HFFc6 (cell line): ENCODE results near the gene EML6. TPM values are rescaled to one million over a fixed set of nuclear protein-coding genes. Genes with fewer than 3 reads are reported as not detected.
"Not testable (repeated sequence)": the region's sequence is repeated elsewhere in the genome, so short reads cannot be mapped to it uniquely, and the experiment has no call there.

Source experiments
- DNase-seq: peaks from one replicate; pipeline ENCODE4 v3.0.0-alpha.2; 2018
- H3K27ac Mint-ChIP-seq: 2 replicates; pipeline ENCODE4 v1.8.0; 2020; ENCODE audit warnings: mild to moderate bottlenecking, mixed read lengths
- H3K27me3 Mint-ChIP-seq: 2 replicates; pipeline ENCODE4 v1.8.0; 2021; ENCODE audit warnings: mild to moderate bottlenecking, moderate library complexity, mixed read lengths; ENCODE audit not compliant: insufficient read depth
- H3K36me3 Mint-ChIP-seq: 2 replicates; pipeline ENCODE4 v1.8.0; 2021; ENCODE audit warnings: low read depth, mixed read lengths
- H3K4me1 Mint-ChIP-seq: 2 replicates; pipeline ENCODE4 v1.8.0; 2020; ENCODE audit warnings: low read depth, mixed read lengths
- H3K4me3 Mint-ChIP-seq: 2 replicates; pipeline ENCODE4 v1.8.0; 2020; ENCODE audit warnings: mild to moderate bottlenecking, moderate library complexity, mixed read lengths
- H3K9me3 Mint-ChIP-seq: 2 replicates; pipeline ENCODE4 v1.8.0; 2020; ENCODE audit warnings: mild to moderate bottlenecking, mixed read lengths
- CTCF ChIP-seq: fragments of 200-600 bp; sonication (generic); IDR thresholded peaks from 2 replicates; pipeline ENCODE4 v1.5.0; 2021; ENCODE audit warnings: antibody characterized with exemption, mild to moderate bottlenecking
- total RNA-seq, 6 experiments: library from RNA; stranded (reverse); fragmentation: NEBNext Ultra II Directional; extraction: Animal tissue kit (Norgen Biotek cat#: 25700); gene quantifications; 2 replicates in 1 of 6; 3 replicates in 5 of 6; pipeline ENCODE4 v1.2.3, GENCODE V29; 2021

EML6 gene
- total RNA-seq, 6 experiments from 2014 or later: 0.05 to 0.37 (median 0.25) TPM

- H3K9me3 Mint-ChIP-seq: no peaks in the 10 kb centered on the region
- no peak overlapping the region for H3K27ac Mint-ChIP-seq
- H3K4me3 Mint-ChIP-seq: no peak overlapping the region
- H3K36me3 Mint-ChIP-seq: no peaks in the 10 kb centered on the region
- H3K27me3 Mint-ChIP-seq: peaks cover 9% of the 10 kb centered on the region
- no peak for DNase-seq
- TF ChIP-seq CTCF: no peak
- H3K4me1 Mint-ChIP-seq: peaks cover 6% of the 10 kb centered on the region; the same call in 1 of the 2 replicates
These were observed 116.2 kb downstream of the EML6 start for GRCh38 chr2:54839461-54840255.

- TF ChIP-seq CTCF: no peak
- Mint-ChIP-seq H3K27me3 (peaks cover 5% of the 10 kb centered on the region; the same call in 1 of the 2 replicates), H3K27ac (no peak overlapping the region), H3K4me1 (peaks cover 6% of the 10 kb centered on the region; the same call in 1 of the 2 replicates), H3K36me3 (no peaks in the 10 kb centered on the region), H3K4me3 (no peak overlapping the region), H3K9me3 (no peaks in the 10 kb centered on the region)
- no peak for DNase-seq
These were observed 117.4 kb downstream of the EML6 start for GRCh38 chr2:54840559-54841468.

GRCh38 chr2:54841500-54841899, 118.0 kb downstream of the EML6 start:
- H3K27me3 Mint-ChIP-seq, H3K27ac Mint-ChIP-seq, DNase-seq, H3K9me3 Mint-ChIP-seq, H3K36me3 Mint-ChIP-seq, H3K4me3 Mint-ChIP-seq, H3K4me1 Mint-ChIP-seq: not testable (repeated sequence)

GRCh38 chr2:54845094-54845493, 121.6 kb downstream of the EML6 start:
- H3K27me3 Mint-ChIP-seq: no peaks in the 10 kb centered on the region
- peaks cover 5% of the 10 kb centered on the region; the same call in 1 of the 2 replicates for H3K4me1 Mint-ChIP-seq
- H3K9me3 Mint-ChIP-seq: no peaks in the 10 kb centered on the region
- no peak for TF ChIP-seq CTCF
- no peak overlapping the region for H3K27ac Mint-ChIP-seq
- no peak for DNase-seq
- no peaks in the 10 kb centered on the region for H3K36me3 Mint-ChIP-seq
- H3K4me3 Mint-ChIP-seq: no peak overlapping the region

- DNase-seq: no peak
- Mint-ChIP-seq H3K27me3 (no peaks in the 10 kb centered on the region), H3K4me1 (peaks cover 5% of the 10 kb centered on the region; the same call in 1 of the 2 replicates), H3K9me3 (no peaks in the 10 kb centered on the region), H3K36me3 (no peaks in the 10 kb centered on the region), H3K27ac (no peak overlapping the region), H3K4me3 (no peak overlapping the region)
- TF ChIP-seq CTCF: no peak
These were observed 122.1 kb downstream of the EML6 start for GRCh38 chr2:54845514-54845913.
